ENCODE measurements around the gene ILF3.

The ILF3 gene

DNA sequence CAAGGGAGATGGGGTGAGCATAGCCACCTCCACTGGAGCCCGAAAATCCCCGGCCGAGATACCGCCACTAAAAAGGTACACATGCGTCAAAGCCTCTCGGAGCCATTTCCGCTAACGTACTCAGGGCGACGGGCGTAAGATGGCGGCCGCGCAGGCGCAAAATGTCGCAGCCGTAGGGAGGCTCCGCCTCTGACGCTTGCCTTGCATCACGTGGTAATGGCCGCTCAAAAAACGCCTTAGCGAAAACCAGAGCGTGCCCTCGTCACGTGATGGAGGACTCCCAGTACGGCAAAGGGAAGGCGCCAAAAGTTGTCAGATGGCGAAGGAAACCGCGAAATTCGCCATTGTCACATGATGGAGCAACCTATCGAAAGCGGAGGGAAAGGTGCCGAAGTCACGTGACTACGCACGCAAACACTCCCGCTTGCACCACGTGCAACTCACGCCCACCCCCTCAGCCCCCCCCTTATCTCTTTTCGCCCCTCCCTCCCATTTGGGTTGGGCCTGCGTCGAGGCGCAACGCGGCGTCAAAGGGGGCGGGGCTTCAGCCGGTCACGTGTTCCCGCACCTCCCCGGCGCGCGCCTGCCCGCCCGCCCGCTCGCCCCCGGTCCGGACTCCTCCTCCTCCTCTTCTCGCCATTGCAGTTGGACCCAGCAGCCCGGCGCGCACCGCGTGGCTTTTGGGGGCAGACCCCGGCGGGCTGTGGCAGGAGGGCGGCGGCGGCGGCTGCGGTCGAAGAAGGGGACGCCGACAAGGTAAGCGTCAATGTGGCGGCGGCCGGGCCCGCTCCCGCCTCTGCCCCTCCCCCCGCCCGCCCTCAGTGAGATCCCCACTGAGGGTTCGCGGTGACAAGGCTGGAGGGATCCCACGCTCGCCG lies at the start of gene ILF3:
ILF3 (plus strand) TSS at position 615 of the 878 bp plus-strand sequence. CDS start 16,260 bp downstream, outside the sequence.
- DNase-seq (ENCODE audit: low spot score): peak; percentile 99

GRCh38 chr19:10604460-10604980 lies 49.6 kb upstream of the ILF3 start:
- DNase-seq (ENCODE audit: low spot score): peak; percentile 37

GRCh38 chr19:10611907-10612306 lies 42.2 kb upstream of the ILF3 start:
- no peak for DNase-seq (ENCODE audit: low spot score)

- no peak for DNase-seq (ENCODE audit: low spot score)
These were observed 41.5 kb upstream of the ILF3 start for GRCh38 chr19:10612499-10613119.

GRCh38 chr19:10615429-10616023 lies 38.6 kb upstream of the ILF3 start:
- no peak for DNase-seq (ENCODE audit: low spot score)

- no peak for DNase-seq (ENCODE audit: low spot score)
These were observed 36.6 kb upstream of the ILF3 start for GRCh38 chr19:10617409-10618121.

- no peak for DNase-seq (ENCODE audit: low spot score)
These were observed 35.3 kb upstream of the ILF3 start for GRCh38 chr19:10618846-10619245.

DNA sequence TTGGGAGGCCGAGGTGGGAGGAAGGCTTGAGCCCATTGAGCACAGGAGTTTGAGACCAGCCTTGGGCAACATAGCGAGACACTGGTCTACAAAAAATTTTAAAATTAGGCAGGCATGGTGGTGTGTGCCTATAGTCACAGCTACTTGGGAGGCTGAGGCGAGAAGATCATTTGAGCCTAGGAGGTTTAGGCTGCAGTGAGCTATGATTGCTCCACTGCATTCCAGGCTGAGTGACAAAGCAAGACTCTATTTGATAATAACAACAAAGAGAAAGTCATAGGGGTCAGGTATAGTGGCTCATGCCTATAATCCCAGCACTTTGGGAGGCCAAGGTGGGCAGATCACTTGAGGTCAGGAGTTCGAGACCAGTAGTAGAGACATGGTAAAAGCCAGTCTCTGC lies 33.4 kb upstream of the ILF3 start:
- DNase-seq (ENCODE audit: low spot score): no peak

- no peak for DNase-seq (ENCODE audit: low spot score)
These were observed 32.2 kb upstream of the ILF3 start for GRCh38 chr19:10621966-10622365.

- no peak for DNase-seq (ENCODE audit: low spot score)
These were observed 29.6 kb upstream of the ILF3 start for GRCh38 chr19:10624585-10624984.

DNA sequence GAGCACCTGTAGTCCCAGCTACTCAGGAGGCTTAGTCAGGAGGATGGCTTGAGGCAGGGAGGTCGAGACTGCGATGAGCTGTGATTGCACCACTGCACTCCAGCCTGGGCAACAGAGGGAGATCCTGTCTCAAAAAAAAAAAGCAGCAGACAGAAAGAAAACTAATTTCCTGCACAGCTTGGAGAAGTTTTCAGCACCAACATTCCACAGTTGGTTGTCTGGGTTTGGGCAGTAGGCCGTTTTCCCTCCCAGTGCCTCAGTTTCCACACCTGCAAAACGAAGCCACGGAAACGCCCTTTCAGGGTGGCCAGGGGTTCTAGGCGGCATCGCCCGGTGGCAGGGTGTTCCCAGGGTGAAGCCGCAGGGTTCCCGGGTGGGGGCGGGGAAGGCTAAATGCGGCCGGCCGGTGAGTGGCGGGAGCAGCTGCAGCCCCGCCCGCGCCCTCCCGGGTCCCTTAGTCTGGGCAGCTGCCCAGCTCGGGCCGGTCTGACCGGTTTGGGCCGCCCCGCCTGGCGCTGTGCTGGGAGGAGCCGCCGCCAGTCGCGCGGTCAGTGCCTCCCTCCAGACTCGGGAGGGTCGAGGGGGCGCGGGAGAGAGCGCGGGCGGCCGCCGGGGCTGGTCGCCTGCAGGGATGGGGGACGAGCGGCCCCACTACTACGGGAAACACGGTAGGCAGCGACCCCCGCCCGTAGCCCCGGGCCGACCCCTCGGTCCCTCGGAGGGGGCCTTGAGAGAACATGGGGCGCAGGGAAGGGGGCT lies 29.0 kb upstream of the ILF3 start, which contains the start of gene SLC44A2:
SLC44A2 (plus strand) TSS at position 551 of the 759 bp plus-strand sequence; CDS start at position 632, 81 bp downstream.
- DNase-seq (ENCODE audit: low spot score): no peak

GRCh38 chr19:10625762-10626138 lies 28.4 kb upstream of the ILF3 start:
- no peak for DNase-seq (ENCODE audit: low spot score)

DNA sequence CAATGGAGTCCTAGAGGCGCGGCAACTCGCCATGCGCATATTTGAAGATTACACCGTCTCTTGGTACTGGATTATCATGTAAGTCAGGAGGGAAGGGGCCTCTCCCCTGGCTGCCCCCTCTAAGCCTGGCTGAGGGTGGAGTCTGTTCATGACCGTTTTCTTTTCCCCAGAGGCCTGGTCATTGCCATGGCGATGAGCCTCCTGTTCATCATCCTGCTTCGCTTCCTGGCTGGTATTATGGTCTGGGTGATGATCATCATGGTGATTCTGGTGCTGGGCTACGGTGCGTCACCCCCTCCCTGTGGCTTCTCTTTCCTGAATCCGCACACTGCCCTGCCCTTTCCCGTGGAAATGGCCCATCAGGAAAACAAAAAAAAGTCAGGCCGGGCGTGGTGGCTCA lies 22.3 kb upstream of the ILF3 start:
- DNase-seq (ENCODE audit: low spot score): peak; percentile 86

GRCh38 chr19:10634430-10634829 lies 19.7 kb upstream of the ILF3 start:
- no peak for DNase-seq (ENCODE audit: low spot score)

GRCh38 chr19:10634963-10635362 lies 19.2 kb upstream of the ILF3 start:
- no peak for DNase-seq (ENCODE audit: low spot score)

DNA sequence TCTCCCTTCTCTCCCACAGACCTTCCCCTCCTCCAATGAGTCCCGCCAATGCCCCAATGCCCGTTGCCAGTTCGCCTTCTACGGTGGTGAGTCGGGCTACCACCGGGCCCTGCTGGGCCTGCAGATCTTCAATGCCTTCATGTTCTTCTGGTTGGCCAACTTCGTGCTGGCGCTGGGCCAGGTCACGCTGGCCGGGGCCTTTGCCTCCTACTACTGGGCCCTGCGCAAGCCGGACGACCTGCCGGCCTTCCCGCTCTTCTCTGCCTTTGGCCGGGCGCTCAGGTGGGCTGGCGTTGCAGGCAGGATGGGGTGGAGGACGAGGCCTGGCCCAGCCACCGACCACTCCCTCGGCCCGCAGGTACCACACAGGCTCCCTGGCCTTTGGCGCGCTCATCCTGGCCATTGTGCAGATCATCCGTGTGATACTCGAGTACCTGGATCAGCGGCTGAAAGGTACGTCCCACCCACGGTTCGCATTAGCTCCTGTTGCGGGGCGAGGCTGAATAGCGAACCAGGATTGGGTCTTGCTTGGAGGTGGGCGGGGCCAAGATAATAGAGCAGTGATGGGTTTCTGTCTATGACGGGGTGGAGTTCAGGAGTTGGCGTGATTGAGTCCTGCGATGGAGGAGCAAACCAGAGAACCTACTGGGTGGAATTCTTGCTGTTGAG lies 17.7 kb upstream of the ILF3 start:
- no peak for DNase-seq (ENCODE audit: low spot score)

DNA sequence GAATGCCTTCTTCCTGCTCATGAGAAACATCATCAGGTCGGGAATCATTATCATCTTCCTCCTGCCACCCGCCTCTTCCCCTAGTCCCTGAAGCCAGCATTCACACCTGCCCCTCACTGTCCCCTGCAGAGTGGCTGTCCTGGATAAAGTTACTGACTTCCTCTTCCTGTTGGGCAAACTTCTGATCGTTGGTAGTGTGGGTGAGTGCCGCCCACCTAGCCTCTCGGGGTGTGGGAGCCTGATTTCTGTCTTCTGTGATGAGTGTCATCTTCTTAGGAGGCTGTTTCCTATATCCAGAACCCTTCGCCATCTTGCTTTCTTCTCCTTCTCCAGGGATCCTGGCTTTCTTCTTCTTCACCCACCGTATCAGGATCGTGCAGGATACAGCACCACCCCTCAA lies 16.3 kb upstream of the ILF3 start:
- no peak for DNase-seq (ENCODE audit: low spot score)

GRCh38 chr19:10639836-10640235 lies 14.3 kb upstream of the ILF3 start:
- no peak for DNase-seq (ENCODE audit: low spot score)

- no peak for DNase-seq (ENCODE audit: low spot score)
These were observed 13.8 kb upstream of the ILF3 start for GRCh38 chr19:10640361-10640760.

DNA sequence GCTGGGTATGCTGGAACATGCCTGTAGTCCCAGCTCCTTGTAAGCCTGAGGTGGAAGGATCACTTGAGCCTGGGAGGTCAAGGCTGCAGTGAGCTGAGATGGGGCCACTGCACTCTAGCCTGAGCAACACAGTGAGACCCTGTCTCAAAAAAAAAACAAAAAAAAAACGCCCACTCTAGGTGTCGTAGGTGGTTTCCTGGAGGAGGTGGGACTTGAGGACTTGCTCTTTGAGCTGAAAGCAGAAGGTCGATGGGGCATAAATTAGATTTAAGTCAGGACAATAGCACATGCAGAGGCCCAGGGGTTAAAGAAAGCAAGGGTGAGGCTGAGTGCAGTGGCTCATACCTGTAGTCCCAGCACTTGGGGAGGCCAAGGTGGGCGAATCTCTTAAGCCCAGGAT lies 12.9 kb upstream of the ILF3 start:
- DNase-seq (ENCODE audit: low spot score): no peak

All from kidney capillary endothelial cell (primary cell).